Hepatocyte (in vitro differentiated cells): Measurements from ENCODE around the gene NDST1. TPM values are rescaled to one million over a fixed set of nuclear protein-coding genes. Genes with fewer than 3 reads are reported as not detected.

Experiments
- DNase-seq: peaks from one replicate; pipeline ENCODE4 v3.0.0-alpha.2; 2016; ENCODE audit warnings: low spot score
- H2AFZ ChIP-seq: fragments of 200-600 bp; sonication (generic); 2 replicates; pipeline ENCODE4 v1.6.0; 2016; ENCODE audit warnings: antibody characterized with exemption, mild to moderate bottlenecking
- H3K27ac ChIP-seq: fragments of 200-600 bp; sonication (generic); 2 replicates; pipeline ENCODE4 v1.5.1; 2016; ENCODE audit warnings: mild to moderate bottlenecking
- H3K27me3 ChIP-seq: fragments of 200-600 bp; sonication (generic); 2 replicates; pipeline ENCODE4 v1.6.1; 2016
- H3K36me3 ChIP-seq: fragments of 200-600 bp; sonication (generic); replicated peaks from 2 replicates; pipeline ENCODE4 v1.5.1; 2016; ENCODE audit warnings: low read depth; ENCODE audit not compliant: insufficient read depth
- H3K4me1 ChIP-seq: fragments of 200-600 bp; sonication (generic); 2 replicates; pipeline ENCODE4 v1.5.1; 2016; ENCODE audit warnings: mild to moderate bottlenecking, moderate library complexity; ENCODE audit not compliant: insufficient read depth
- H3K4me2 ChIP-seq: fragments of 200-600 bp; sonication (generic); 2 replicates; pipeline ENCODE4 v1.6.0; 2016
- H3K4me3 ChIP-seq: fragments of 200-600 bp; sonication (generic); 2 replicates; pipeline ENCODE4 v1.5.1; 2016; ENCODE audit warnings: mild to moderate bottlenecking
- H3K79me2 ChIP-seq: fragments of 200-600 bp; sonication (generic); 2 replicates; pipeline ENCODE4 v1.6.0; 2017; ENCODE audit warnings: mild to moderate bottlenecking
- H3K9me2 ChIP-seq: fragments of 200-600 bp; sonication (generic); replicated peaks from 2 replicates; pipeline ENCODE4 v1.6.0; 2017; ENCODE audit warnings: mild to moderate bottlenecking; ENCODE audit not compliant: insufficient read depth
- H3K9me3 ChIP-seq: fragments of 200-600 bp; sonication (generic); 2 replicates; pipeline ENCODE4 v1.5.1; 2016; ENCODE audit warnings: low read depth, mild to moderate bottlenecking
- H4K20me1 ChIP-seq: fragments of 200-600 bp; sonication (generic); 2 replicates; pipeline ENCODE4 v1.6.0; 2016; ENCODE audit warnings: mild to moderate bottlenecking; ENCODE audit not compliant: insufficient read depth, poor library complexity, severe bottlenecking
- CTCF ChIP-seq: fragments of 200-600 bp; sonication (generic); IDR thresholded peaks from 2 replicates; pipeline ENCODE4 v1.5.1; 2016; ENCODE audit warnings: antibody characterized with exemption, mild to moderate bottlenecking; ENCODE audit not compliant: poor library complexity
- EZH2 ChIP-seq: fragments of 200-600 bp; sonication (generic); IDR thresholded peaks from 2 replicates; pipeline ENCODE4 v1.6.1; 2016; ENCODE audit warnings: antibody characterized with exemption, mild to moderate bottlenecking, borderline replicate concordance
- EZH2phosphoT487 ChIP-seq: fragments of 200-600 bp; sonication (generic); IDR thresholded peaks from one replicate; pipeline ENCODE4 v1.6.1; 2018; ENCODE audit warnings: antibody characterized with exemption, mild to moderate bottlenecking, low read depth, moderate library complexity; ENCODE audit not compliant: unreplicated experiment, severe bottlenecking
- WGBS: methylation state at CpG from one replicate; pipeline ENCODE4 v1.1.6; 2016; ENCODE audit warnings: low lambda C conversion rate; ENCODE audit errors: missing lambda C conversion rate; 5-methylcytosine and 5-hydroxymethylcytosine counted together
- polyA plus RNA-seq: library from polyadenylated mRNA; unstranded; fragments of >200 nt; fragmentation: Nextera tagmentation; extraction: Ambion mirVana; gene quantifications from 2 replicates; pipeline ENCODE4 v1.2.1, GENCODE V29; 2016
- total RNA-seq: library from RNA; depleted of rRNA; stranded (reverse); fragments of >200 nt; gene quantifications from 2 replicates; pipeline ENCODE4 v1.2.3, GENCODE V29; 2014

NDST1 gene
- total and polyA plus RNA-seq, 2 experiments from 2014 or later: 42.5 to 85.1 TPM

GRCh38 chr5:150599917-150600511 lies 92.1 kb downstream of the NDST1 start:
- Histone ChIP-seq H3K4me2 (peak overlapping the region; percentile 77), H3K4me1 (peaks cover 56% of the 10 kb centered on the region), H3K9me3 (no peaks in the 10 kb centered on the region), H3K79me2 (no peaks in the 10 kb centered on the region), H4K20me1 (no peaks in the 10 kb centered on the region), H2AFZ (no peak overlapping the region), H3K4me3 (no peak overlapping the region), H3K27me3 (no peaks in the 10 kb centered on the region), H3K9me2 (no peaks in the 10 kb centered on the region), H3K27ac (peak overlapping the region; percentile 96), H3K36me3 (no peaks in the 10 kb centered on the region)
- DNase-seq: peak; percentile 80
- WGBS: 65% methylated on average over 11 of the region's 11 CpGs
- TF ChIP-seq CTCF (no peak), EZH2 (no peak), EZH2phosphoT487 (no peak)

- Histone ChIP-seq H3K79me2 (no peaks in the 10 kb centered on the region), H3K9me3 (no peaks in the 10 kb centered on the region), H3K27ac (peak overlapping the region; percentile 96), H3K36me3 (no peaks in the 10 kb centered on the region), H3K9me2 (no peaks in the 10 kb centered on the region), H4K20me1 (no peaks in the 10 kb centered on the region), H3K27me3 (no peaks in the 10 kb centered on the region), H3K4me3 (no peak overlapping the region), H3K4me1 (peaks cover 56% of the 10 kb centered on the region), H3K4me2 (peak overlapping the region; percentile 77), H2AFZ (no peak overlapping the region)
- 61% methylated on average over 20 of the region's 25 CpGs for WGBS
- DNase-seq: no peak
- TF ChIP-seq EZH2 (no peak), EZH2phosphoT487 (no peak), CTCF (no peak)
Measured at GRCh38 chr5:150600616-150601490, 92.9 kb downstream of the NDST1 start.

- H3K27me3 ChIP-seq: no peaks in the 10 kb centered on the region
- no peaks in the 10 kb centered on the region for H3K79me2 ChIP-seq
- H3K4me2 ChIP-seq: peak overlapping the region; percentile 77
- no peaks in the 10 kb centered on the region for H3K36me3 ChIP-seq
- peaks cover 52% of the 10 kb centered on the region for H3K4me1 ChIP-seq
- H4K20me1 ChIP-seq: no peaks in the 10 kb centered on the region
- no peaks in the 10 kb centered on the region for H3K9me3 ChIP-seq
- WGBS: 79% methylated on average over 16 of the region's 16 CpGs
- H3K4me3 ChIP-seq: no peak overlapping the region
- TF ChIP-seq EZH2phosphoT487 (no peak), CTCF (no peak), EZH2 (no peak)
- no peak overlapping the region for H2AFZ ChIP-seq
- peak overlapping the region; percentile 96 for H3K27ac ChIP-seq
- no peaks in the 10 kb centered on the region for H3K9me2 ChIP-seq
- DNase-seq: no peak
Measured at GRCh38 chr5:150601491-150602345, 93.8 kb downstream of the NDST1 start.
